ENCODE measurements around the gene SOD2.
A peak's percentile ranks its signal among the peaks of the same experiment; 100 is the strongest.
"Not testable (repeated sequence)": the region's sequence is repeated elsewhere in the genome, so short reads cannot be mapped to it uniquely, and the experiment has no call there.

Gene SOD2

GRCh38 chr6:159715605-159716004 lies 22.6 kb upstream of the SOD2 start:
- no peak for DNase-seq

- DNase-seq: no peak
Observed at GRCh38 chr6:159715166-159715565, 22.1 kb upstream of the SOD2 start.

- DNase-seq: no peak
Observed at GRCh38 chr6:159714404-159714803, 21.4 kb upstream of the SOD2 start.

GRCh38 chr6:159713984-159714383 lies 20.9 kb upstream of the SOD2 start:
- DNase-seq: no peak

GRCh38 chr6:159712389-159712788 lies 19.3 kb upstream of the SOD2 start:
- DNase-seq: not testable (repeated sequence)

GRCh38 chr6:159710603-159711002 lies 17.6 kb upstream of the SOD2 start:
- DNase-seq: not testable (repeated sequence)

GRCh38 chr6:159701413-159701999 lies 8.5 kb upstream of the SOD2 start:
- DNase-seq: no peak

- DNase-seq: no peak
Observed at GRCh38 chr6:159700970-159701369, 7.9 kb upstream of the SOD2 start.

GRCh38 chr6:159695984-159696383 lies 2.9 kb upstream of the SOD2 start:
- no peak for DNase-seq

GRCh38 chr6:159693894-159694545 lies 979 bp upstream of the SOD2 start:
- peak; percentile 71 for DNase-seq

GRCh38 chr6:159692303-159693127 lies 526 bp downstream of the SOD2 start:
- DNase-seq: peak; percentile 48

- DNase-seq: no peak
Observed at GRCh38 chr6:159691963-159692287, 1.1 kb downstream of the SOD2 start.

- DNase-seq: peak; percentile 73
Observed at GRCh38 chr6:159691133-159691962, 1.7 kb downstream of the SOD2 start.

GRCh38 chr6:159690135-159690534 lies 2.9 kb downstream of the SOD2 start:
- not testable (repeated sequence) for DNase-seq

- DNase-seq: no peak
Observed at GRCh38 chr6:159689001-159689400, 4.0 kb downstream of the SOD2 start.

- DNase-seq: no peak
Observed at GRCh38 chr6:159688266-159688905, 4.7 kb downstream of the SOD2 start.

- no peak for DNase-seq
Observed at GRCh38 chr6:159687341-159687740, 5.7 kb downstream of the SOD2 start.

- no peak for DNase-seq
Observed at GRCh38 chr6:159686703-159687102, 6.3 kb downstream of the SOD2 start.

- no peak for DNase-seq
Observed at GRCh38 chr6:159686040-159686439, 7.0 kb downstream of the SOD2 start.

GRCh38 chr6:159684013-159684304 lies 9.1 kb downstream of the SOD2 start:
- DNase-seq: no peak

- DNase-seq: no peak
Observed at GRCh38 chr6:159682810-159683209, 10.2 kb downstream of the SOD2 start.

GRCh38 chr6:159682295-159682694 lies 10.7 kb downstream of the SOD2 start:
- no peak for DNase-seq
